ENCODE data around the gene RAB41.
"Not testable (repeated sequence)": the region's sequence is repeated elsewhere in the genome, so short reads cannot be mapped to it uniquely, and the experiment has no call there.

- not testable (repeated sequence) for TF ChIP-seq CTCF (IDR thresholded peaks at IDR 0.05; ENCODE audit: insufficient read depth, low read length); POLR2AphosphoS5 (IDR thresholded peaks at IDR 0.05; ENCODE audit: low read depth); REST (IDR thresholded peaks at IDR 0.05; ENCODE audit: insufficient replicate concordance, low read depth); SPI1 (IDR thresholded peaks at IDR 0.05; ENCODE audit: borderline replicate concordance, low read depth)
Observed at GRCh38 chrX:70243601-70244000, 38.4 kb upstream of the RAB41 start.

Data from HL-60 (cell line).